Measurements from ENCODE around the gene FGF22. TPM values are rescaled to one million over a fixed set of nuclear protein-coding genes. Genes with fewer than 3 reads are reported as not detected.

Gene FGF22
- total RNA-seq, 3 donors from 2014 or later (not counting 1 experiment from before 2014, with no cell fraction given) = 0.31 to 0.58 (median 0.41) TPM

- H3K4me3 Mint-ChIP-seq = no peak overlapping the region
- no peaks in the 10 kb centered on the region for H3K9me3 Mint-ChIP-seq
- DNase-seq (no peak), ATAC-seq (no peak)
- WGBS (ENCODE audit: insufficient coverage) = 89% methylated on average over 38 of the region's 38 CpGs
- no peaks in the 10 kb centered on the region for H3K9me3 ChIP-seq (ENCODE audit: control insufficient read depth, insufficient read depth, low read length)
- H3K27ac Mint-ChIP-seq = no peak overlapping the region
- no peak for TF ChIP-seq CTCF (IDR thresholded peaks at IDR 0.05)
- no peaks in the 10 kb centered on the region for H3K4me1 Mint-ChIP-seq
- H3K4me3 ChIP-seq (ENCODE audit: low read length) = no peak overlapping the region
- peaks cover 26% of the 10 kb centered on the region for H3K27me3 ChIP-seq (ENCODE audit: control insufficient read depth, insufficient read depth, low read length)
- no peaks in the 10 kb centered on the region for H3K36me3 ChIP-seq (ENCODE audit: control insufficient read depth, insufficient read depth, low read length)
- H3K36me3 Mint-ChIP-seq = no peaks in the 10 kb centered on the region
- no peak overlapping the region for H3K27ac ChIP-seq (ENCODE audit: low read length)
- H3K4me1 ChIP-seq (ENCODE audit: control insufficient read depth, insufficient read depth, low read length) = peaks cover 13% of the 10 kb centered on the region
- peaks cover 0 to 12% of the 10 kb centered on the region in 2 donors for H3K27me3 Mint-ChIP-seq (ENCODE audit: low read depth in 2 of 2)
- intact Hi-C loops (cut with micrococcal nuclease) = no loop called here
These were observed 34.8 kb downstream of the FGF22 start for GRCh38 chr19:674282-675151.

GRCh38 chr19:676007-676338 is 36.3 kb downstream of the FGF22 start:
- Mint-ChIP-seq H3K27me3 (ENCODE audit: low read depth in 2 of 2) (peaks cover 0 to 12% of the 10 kb centered on the region in 2 donors), H3K36me3 (no peaks in the 10 kb centered on the region), H3K4me3 (no peak overlapping the region), H3K27ac (no peak overlapping the region), H3K4me1 (peaks cover 5 to 6% of the 10 kb centered on the region in 2 donors), H3K9me3 (no peaks in the 10 kb centered on the region)
- WGBS (ENCODE audit: insufficient coverage) = 11% methylated on average over 31 of the region's 31 CpGs
- Histone ChIP-seq H3K27ac (ENCODE audit: low read length) (no peak overlapping the region), H3K36me3 (ENCODE audit: control insufficient read depth, insufficient read depth, low read length) (no peaks in the 10 kb centered on the region), H3K4me3 (ENCODE audit: low read length) (no peak overlapping the region), H3K9me3 (ENCODE audit: control insufficient read depth, insufficient read depth, low read length) (no peaks in the 10 kb centered on the region), H3K27me3 (ENCODE audit: control insufficient read depth, insufficient read depth, low read length) (peaks cover 26% of the 10 kb centered on the region), H3K4me1 (ENCODE audit: control insufficient read depth, insufficient read depth, low read length) (peaks cover 20% of the 10 kb centered on the region)
- intact Hi-C loops (cut with micrococcal nuclease) = no loop called here
- no peak for DNase-seq
- no peak for ATAC-seq
- no peak for TF ChIP-seq CTCF (IDR thresholded peaks at IDR 0.05)

GRCh38 chr19:676339-677105 is 36.8 kb downstream of the FGF22 start, which contains the start of gene FSTL3:
TSS of gene FSTL3 (plus strand) at chr19:676392. CDS start at chr19:676424, 32 bp downstream.
- ATAC-seq (no peak), DNase-seq (no peak)
- peaks cover 23% of the 10 kb centered on the region for H3K4me1 ChIP-seq (ENCODE audit: control insufficient read depth, insufficient read depth, low read length)
- peaks cover 26% of the 10 kb centered on the region for H3K27me3 ChIP-seq (ENCODE audit: control insufficient read depth, insufficient read depth, low read length)
- WGBS (ENCODE audit: insufficient coverage) = 12% methylated on average over 63 of the region's 63 CpGs
- no peaks in the 10 kb centered on the region for H3K9me3 Mint-ChIP-seq
- intact Hi-C loops (cut with micrococcal nuclease) = no loop called here
- H3K4me3 ChIP-seq (ENCODE audit: low read length) = no peak within 1 kb of the TSS
- peak within 1 kb of the TSS; percentile 25 for H3K4me3 Mint-ChIP-seq
- H3K9me3 ChIP-seq (ENCODE audit: control insufficient read depth, insufficient read depth, low read length) = no peaks in the 10 kb centered on the region
- no peaks in the 10 kb centered on the region for H3K36me3 Mint-ChIP-seq
- H3K27ac ChIP-seq (ENCODE audit: low read length) = no peak within 1 kb of the TSS
- peaks cover 0 to 12% of the 10 kb centered on the region in 2 donors for H3K27me3 Mint-ChIP-seq (ENCODE audit: low read depth in 2 of 2)
- peaks cover 5 to 11% of the 10 kb centered on the region in 2 donors for H3K4me1 Mint-ChIP-seq
- TF ChIP-seq CTCF (IDR thresholded peaks at IDR 0.05) = no peak
- no peaks in the 10 kb centered on the region for H3K36me3 ChIP-seq (ENCODE audit: control insufficient read depth, insufficient read depth, low read length)
- no peak within 1 kb of the TSS for H3K27ac Mint-ChIP-seq

Measured in natural killer cell (primary cell).